Thoracic aorta (tissue), 2 donors: Measurements from ENCODE around the gene EMP3. TPM values are rescaled to one million over a fixed set of nuclear protein-coding genes. Genes with fewer than 3 reads are reported as not detected.
"Not testable (repeated sequence)": the region's sequence is repeated elsewhere in the genome, so short reads cannot be mapped to it uniquely, and the experiment has no call there.

ENCODE experiments used
- ATAC-seq: fragments of 150-250 bp; one replicate; pipeline ENCODE4 v1.8.0; 2017; ENCODE audit warnings: low read depth; ENCODE audit not compliant: insufficient number of reproducible peaks, low FRiP score
- DNase-seq: peaks from one replicate; pipeline ENCODE4 v3.0.0-alpha.2; 2020; ENCODE audit warnings: low spot score
- H3K27ac ChIP-seq, 2 donors: fragments of 200-600 bp; sonication (generic); 1 replicate in 1 of 2; 2 replicates in 1 of 2; pipeline ENCODE4 v1.5.1; 2016; ENCODE audit warnings: mild to moderate bottlenecking in 2 of 2, moderate library complexity in 2 of 2
- H3K27me3 ChIP-seq: fragments of 200-600 bp; sonication (generic); replicated peaks from 2 replicates; pipeline ENCODE4 v1.6.0; 2016; ENCODE audit warnings: mild to moderate bottlenecking; ENCODE audit not compliant: insufficient read depth
- H3K36me3 ChIP-seq: fragments of 200-600 bp; sonication (generic); one replicate; pipeline ENCODE4 v1.5.1; 2016
- H3K4me1 ChIP-seq, 2 donors: fragments of 200-600 bp; sonication (generic); 1 replicate in 1 of 2; 2 replicates in 1 of 2; pipeline versions ENCODE4 v1.5.1 to v1.6.0; 2016; ENCODE audit warnings: low read depth in 2 of 2, mild to moderate bottlenecking in 1 of 2; ENCODE audit not compliant: control insufficient read depth in 1 of 2
- H3K4me3 ChIP-seq: fragments of 200-600 bp; sonication (generic); 2 replicates; pipeline ENCODE4 v1.5.1; 2016; ENCODE audit warnings: mild to moderate bottlenecking
- H3K9me3 ChIP-seq: fragments of 200-600 bp; sonication (generic); 2 replicates; pipeline ENCODE4 v1.5.1; 2016
- total RNA-seq, 2 donors: library from RNA; depleted of rRNA; stranded (reverse); fragments of >200 nt; gene quantifications; one replicate each; pipeline versions ENCODE4 v1.1.0 to v1.2.3, GENCODE V29; 2016
- TF ChIP-seq, protein P1 (sequence below): fragments of 200-600 bp; sonication (generic); IDR thresholded peaks from one replicate; pipeline ENCODE4 v1.5.1; 2019; ENCODE audit warnings: antibody characterized with exemption

The EMP3 gene
- total RNA-seq, 2 donors from 2014 or later, result 61.7 to 95.7 TPM

DNA sequence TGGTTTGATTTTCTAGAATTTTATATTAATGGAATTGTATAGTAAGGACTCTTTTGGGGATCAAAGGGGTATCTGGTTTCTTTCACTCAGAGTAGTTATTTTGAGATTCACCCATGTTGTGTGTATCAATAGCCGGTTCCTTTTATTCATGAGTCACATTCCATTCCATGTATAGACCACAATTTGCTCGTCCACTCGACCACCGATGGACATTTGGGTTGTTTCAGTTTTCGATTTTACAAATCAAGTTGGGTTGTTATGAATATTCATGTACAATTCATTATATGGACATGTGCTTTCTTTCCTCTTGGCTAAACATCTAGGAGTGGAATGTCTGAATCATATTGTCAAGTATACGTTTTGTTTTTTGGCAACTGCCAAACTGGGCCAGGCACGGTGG lies 9.6 kb upstream of the EMP3 start:
- no peak overlapping the region for H3K4me3 ChIP-seq
- no peak overlapping the region for H3K27ac ChIP-seq
- ATAC-seq (no peak), DNase-seq (no peak)
- H3K36me3 ChIP-seq, result no peaks in the 10 kb centered on the region
- no peaks in the 10 kb centered on the region for H3K9me3 ChIP-seq
- peaks cover 4 to 7% of the 10 kb centered on the region in 2 donors for H3K4me1 ChIP-seq
- TF ChIP-seq, protein P1, sequence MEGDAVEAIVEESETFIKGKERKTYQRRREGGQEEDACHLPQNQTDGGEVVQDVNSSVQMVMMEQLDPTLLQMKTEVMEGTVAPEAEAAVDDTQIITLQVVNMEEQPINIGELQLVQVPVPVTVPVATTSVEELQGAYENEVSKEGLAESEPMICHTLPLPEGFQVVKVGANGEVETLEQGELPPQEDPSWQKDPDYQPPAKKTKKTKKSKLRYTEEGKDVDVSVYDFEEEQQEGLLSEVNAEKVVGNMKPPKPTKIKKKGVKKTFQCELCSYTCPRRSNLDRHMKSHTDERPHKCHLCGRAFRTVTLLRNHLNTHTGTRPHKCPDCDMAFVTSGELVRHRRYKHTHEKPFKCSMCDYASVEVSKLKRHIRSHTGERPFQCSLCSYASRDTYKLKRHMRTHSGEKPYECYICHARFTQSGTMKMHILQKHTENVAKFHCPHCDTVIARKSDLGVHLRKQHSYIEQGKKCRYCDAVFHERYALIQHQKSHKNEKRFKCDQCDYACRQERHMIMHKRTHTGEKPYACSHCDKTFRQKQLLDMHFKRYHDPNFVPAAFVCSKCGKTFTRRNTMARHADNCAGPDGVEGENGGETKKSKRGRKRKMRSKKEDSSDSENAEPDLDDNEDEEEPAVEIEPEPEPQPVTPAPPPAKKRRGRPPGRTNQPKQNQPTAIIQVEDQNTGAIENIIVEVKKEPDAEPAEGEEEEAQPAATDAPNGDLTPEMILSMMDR, result no peak
- no peaks in the 10 kb centered on the region for H3K27me3 ChIP-seq

DNA sequence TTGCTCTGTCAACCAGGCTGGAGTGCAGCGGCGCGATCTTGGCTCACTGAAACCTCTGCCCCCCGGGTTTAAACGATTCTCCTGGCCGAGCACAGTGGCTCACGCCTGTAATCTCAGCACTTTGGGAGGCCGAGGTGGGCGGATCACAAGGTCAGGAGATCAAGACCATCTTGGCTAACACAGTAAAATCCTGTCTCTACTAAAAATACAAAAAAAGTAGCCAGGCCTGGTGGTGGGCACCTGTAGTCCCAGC lies 7.7 kb upstream of the EMP3 start:
- not testable (repeated sequence) for DNase-seq, H3K9me3 ChIP-seq, H3K4me3 ChIP-seq, ATAC-seq, H3K27me3 ChIP-seq, H3K36me3 ChIP-seq, H3K27ac ChIP-seq
- H3K4me1 ChIP-seq, result peaks cover 10 to 22% of the 10 kb centered on the region in 2 donors

DNA sequence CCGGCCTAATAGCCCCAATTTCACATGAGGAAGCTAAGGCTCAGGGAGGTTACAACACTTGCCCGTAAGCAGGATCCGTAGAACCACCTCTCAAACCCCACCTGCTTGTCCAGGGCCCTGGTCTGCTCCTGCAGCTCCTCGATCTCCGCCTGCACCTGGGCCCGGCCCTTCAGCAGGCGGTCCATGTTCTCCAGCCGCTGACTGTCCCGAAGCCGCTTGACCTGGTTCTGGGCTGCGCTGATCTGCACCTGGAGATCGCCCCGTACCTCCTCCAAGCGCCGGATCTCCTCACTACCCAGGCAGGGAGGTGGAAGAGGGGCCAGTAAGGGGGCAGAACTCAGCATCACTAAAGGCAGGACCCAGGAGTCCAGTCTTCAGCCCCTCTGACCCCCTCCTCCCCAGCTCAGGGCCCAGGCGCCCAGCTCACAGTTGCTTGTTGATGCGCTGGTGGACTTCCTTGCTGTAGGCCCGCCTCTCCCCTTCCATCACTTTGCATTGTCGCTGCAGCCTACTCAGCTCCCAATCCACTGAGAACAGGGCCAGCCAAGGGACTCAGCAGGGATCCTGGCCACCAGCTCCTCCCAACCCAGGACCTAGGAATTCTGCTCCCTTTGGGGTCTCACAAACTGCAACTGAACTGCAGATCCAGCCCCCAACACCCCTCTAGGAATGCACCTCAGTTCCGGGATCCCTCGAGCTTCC lies 6.9 kb upstream of the EMP3 start:
- no peaks in the 10 kb centered on the region for H3K36me3 ChIP-seq
- no peak overlapping the region for H3K4me3 ChIP-seq
- TF ChIP-seq, protein P1, result no peak
- ATAC-seq (no peak), DNase-seq (no peak)
- no peaks in the 10 kb centered on the region for H3K9me3 ChIP-seq
- H3K27ac ChIP-seq, result no peak overlapping the region
- H3K27me3 ChIP-seq, result no peaks in the 10 kb centered on the region
- peaks cover 13 to 27% of the 10 kb centered on the region in 2 donors for H3K4me1 ChIP-seq

DNA sequence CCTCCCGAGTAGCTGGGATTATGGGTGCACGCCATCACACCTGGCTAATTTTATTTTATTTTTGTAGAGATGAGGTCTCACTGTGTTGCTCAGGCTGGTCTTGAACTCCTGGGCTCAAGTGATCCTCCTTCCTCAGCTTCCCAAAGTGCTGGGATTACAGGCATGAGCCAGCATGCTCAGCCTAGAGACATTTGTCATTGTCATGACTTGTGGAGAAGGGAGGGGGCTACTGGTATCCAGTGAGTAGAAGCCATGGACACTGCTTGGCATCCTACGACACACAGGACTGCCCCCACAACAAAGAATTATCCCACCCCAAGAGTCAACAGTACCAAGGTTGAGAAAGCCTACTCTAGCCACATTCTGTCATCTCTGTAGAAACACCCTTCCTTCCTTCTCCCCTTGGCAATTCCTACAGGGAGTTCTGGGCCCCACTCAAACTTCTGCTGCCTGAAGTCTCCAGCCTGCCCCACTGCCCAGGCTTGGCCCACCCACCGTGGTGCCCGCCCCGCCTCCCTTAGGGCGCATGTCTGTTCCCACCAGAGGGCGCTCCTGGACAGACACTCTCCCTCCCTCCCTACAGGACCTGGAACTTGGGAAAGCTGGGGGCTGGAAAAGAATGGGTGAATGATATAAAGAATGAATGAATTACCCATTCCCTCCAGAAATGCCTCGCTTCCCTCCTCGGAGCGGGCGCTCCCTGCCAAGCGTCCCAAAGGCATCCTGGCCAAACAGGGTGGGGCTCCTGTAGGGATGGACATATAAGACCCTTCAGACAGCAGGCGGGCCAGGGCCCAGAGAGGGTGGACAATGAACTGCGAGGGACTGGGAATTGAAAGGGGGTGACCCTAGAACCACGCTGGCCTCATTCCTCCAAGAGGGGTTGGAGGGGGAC lies 5.5 kb upstream of the EMP3 start:
- H3K27ac ChIP-seq, result no peak overlapping the region

DNA sequence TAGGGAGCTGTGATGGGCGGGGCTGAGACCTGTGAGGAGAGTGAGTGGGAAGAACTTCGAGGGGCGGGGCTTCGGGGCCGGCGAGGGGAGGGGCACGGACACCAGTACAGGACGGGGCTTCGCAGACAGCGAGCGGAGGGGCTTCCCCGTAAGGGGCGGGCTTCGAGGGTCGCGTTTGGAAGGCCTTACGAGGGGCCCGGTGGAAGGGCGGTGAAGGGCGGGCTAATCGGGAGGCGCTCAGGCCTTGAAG lies 4.1 kb upstream of the EMP3 start:
- no peaks in the 10 kb centered on the region for H3K9me3 ChIP-seq
- DNase-seq (peak; percentile 91), ATAC-seq (peak; percentile 37)
- peak overlapping the region; percentile 73 for H3K4me3 ChIP-seq
- TF ChIP-seq, protein P1, result no peak
- H3K4me1 ChIP-seq, result peaks cover 21 to 41% of the 10 kb centered on the region in 2 donors
- no peaks in the 10 kb centered on the region for H3K27me3 ChIP-seq
- peak overlapping the region; percentile 95 to 97 for H3K27ac ChIP-seq
- H3K36me3 ChIP-seq, result no peaks in the 10 kb centered on the region

More for the DNA sequence above, 5.5 kb upstream of the EMP3 start:
- Histone ChIP-seq H3K4me1 (peaks cover 15 to 30% of the 10 kb centered on the region in 2 donors), H3K36me3 (no peaks in the 10 kb centered on the region), H3K27me3 (no peaks in the 10 kb centered on the region), H3K4me3 (no peak overlapping the region), H3K9me3 (no peaks in the 10 kb centered on the region)
- TF ChIP-seq, protein P1, result peak; percentile 77
- DNase-seq (peak; percentile 52), ATAC-seq (no peak)
